GM18517 (cell line): Measurements from ENCODE around the gene DAAM2.

ENCODE experiments used
- ATAC-seq: cut with Tn5 transposase; IDR thresholded peaks from one replicate; pipeline ENCODE4 v1.9.1; 2021; ENCODE audit warnings: mild to moderate bottlenecking, moderate library complexity; ENCODE audit not compliant: unreplicated experiment

DAAM2 gene

DNA sequence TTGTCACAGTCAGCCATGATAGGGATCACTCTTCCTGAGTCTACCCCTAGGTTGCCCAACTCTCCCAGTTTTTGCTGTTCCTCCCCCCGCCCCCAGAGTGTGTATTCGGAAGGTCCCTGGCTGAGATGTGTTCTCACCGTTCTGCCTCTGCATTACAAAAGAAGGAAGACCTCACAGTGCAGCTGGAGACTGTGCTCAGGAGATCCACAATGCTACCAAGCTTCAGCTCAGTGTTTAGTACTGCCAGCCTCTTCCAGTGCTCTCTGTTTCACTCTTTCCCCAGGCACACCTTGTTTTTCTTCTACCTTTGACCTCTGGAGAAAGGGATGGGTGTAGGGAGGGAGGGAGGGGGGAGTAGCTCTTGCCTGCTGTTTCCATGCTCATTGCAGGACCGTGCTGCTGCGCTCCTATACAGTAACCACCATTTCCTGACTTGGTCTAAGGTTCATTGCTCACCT is 155.5 kb downstream of the DAAM2 start:
- no peak for ATAC-seq

DNA sequence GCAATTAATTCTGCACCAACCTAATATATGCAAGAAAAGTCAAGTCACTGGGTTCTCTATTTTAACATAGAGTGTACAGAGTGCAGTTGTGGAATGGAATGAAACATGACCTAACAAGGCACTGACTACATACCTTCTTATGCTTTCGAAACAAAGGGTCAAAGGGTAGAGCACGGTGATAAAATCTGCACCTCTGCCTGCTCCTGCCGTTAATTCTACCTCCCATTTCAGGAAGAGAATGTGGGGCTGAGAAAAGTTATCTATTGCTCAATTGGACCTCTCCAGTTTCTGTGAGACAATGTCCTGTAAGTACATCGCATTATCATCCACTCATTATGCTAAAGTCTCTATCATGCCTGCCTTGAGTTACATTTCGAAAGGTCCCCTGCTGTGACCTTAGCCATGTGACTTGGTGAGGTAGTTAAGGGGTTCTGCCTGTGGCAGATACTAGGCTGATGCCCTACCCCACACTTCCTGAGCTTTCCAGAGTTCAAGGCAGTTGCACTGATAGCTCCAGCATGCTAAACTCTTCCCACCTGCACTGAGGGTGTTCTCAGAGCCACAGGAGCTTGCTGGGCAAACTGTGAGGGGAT is 156.1 kb downstream of the DAAM2 start:
- ATAC-seq, result no peak

DNA sequence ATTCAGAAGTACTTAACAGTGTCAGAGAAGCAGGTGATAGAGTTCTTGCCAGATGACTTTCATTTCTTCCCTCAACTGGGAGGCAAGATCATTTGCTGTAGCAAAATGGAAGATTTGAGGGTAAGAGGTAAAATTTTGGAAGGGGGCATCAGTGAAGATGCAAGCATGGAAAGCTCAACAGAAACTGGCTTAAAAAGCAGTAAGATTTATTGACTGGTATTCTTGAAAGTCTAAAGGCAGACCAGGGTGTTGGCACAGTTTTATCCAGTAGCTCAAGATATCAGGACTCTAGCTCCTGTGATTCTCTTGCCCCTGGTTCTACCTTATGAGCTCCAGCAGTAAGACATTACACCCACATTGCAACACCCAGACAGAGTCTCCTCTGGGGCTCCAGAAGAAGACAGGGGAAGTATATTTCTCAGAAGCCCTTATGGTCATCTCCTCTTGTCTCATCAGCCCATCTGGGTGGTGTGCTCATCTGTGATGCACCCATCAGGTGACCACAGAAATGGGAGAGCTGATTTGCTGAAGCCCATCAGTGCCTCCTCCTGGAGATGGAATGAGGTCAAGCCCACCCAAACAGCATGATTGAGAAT is 158.0 kb downstream of the DAAM2 start:
- ATAC-seq, result no peak

DNA sequence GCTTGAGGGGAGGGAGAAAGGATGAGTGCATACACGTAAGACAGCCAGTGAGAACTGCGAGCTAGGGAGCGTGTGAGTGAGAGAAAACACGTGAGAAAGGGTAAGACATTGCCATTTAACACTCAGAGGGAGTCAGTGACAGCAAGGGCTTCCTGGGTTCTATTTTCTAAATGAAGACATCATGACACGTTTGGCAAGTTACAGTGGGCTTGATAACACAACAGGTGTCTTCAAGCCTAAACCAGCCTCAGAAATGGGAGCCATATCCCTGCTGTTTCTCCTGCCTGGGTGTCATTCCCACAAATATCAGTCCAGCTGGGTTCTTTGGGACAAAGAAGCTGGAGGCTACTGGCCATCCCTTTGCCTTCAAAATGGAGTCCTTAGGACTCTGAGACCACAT is 159.0 kb downstream of the DAAM2 start:
- no peak for ATAC-seq

DNA sequence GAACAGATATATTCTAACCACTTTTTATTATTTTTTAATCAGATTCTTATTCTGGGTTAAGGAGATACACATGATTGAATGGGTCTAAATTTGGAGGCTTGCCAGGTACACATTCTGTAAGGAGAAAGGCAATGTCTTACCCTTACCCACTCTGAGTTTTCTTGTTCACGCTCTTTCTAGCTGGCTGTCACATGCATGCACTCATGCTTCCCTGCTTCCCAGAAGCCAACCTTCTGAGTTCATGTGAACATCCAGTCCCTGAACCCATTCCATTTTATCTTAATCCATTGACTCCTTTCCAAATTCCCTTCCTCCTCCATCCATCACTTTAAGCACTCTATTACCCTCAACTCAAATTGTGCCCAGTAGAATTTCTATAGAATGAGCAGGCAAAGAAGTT is 159.5 kb downstream of the DAAM2 start:
- ATAC-seq, result no peak

DNA sequence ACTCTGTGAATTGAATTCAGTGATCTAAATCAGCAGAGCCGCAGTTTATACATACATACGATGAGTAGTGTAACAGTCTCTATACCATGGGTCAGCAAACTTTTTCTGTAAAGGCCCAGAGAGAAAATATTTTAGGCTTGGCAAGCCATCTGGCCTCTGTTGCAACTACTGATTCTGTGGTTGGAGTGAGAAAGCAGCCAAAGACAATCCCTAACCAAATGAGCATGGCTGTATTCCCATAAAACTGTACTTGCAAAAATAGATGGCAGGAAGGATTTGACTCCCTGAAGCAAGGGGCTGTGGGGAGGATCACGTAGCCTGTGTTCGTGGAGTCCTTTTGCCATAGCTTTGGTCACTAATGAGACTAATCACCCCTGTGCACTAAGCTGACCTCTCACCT is 160.0 kb downstream of the DAAM2 start:
- ATAC-seq, result no peak

DNA sequence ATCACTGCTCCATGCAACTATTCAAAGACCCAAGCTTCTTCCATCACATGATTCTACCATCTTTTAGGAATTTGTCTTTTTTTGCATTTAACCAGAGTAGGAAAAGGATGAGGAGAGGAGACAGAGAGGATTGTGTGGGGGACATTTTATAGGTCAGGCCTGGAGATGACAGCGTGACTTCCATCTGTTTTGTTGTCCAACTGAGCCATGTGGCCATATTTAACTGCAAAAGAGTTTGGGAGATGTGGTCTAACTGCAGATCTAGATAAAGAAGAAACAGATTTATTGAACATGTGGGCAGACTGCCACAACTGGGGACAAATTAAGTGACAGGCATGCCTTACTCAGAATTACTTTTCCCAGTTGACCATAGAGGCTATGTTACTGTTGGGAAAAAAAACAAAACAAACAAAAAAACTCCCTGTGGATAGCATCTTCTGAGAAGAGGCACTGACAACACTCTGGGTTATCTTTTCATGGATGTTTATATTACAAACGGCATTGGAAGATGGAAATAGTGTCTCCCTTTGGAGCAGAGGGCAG is 161.0 kb downstream of the DAAM2 start:
- ATAC-seq, result no peak
